Measurements from ENCODE around the gene TBC1D13.

Gene TBC1D13

GRCh38 chr9:128829477-128830251 is 42.6 kb downstream of the TBC1D13 start, which contains the start of gene SPOUT1:
SPOUT1 (minus strand) TSS chr9:128829794; CDS start chr9:128829780, 14 bp downstream.
- TF ChIP-seq CTCF (conservative IDR thresholded peaks at IDR 0.05; ENCODE audit: low read length), result no peak
- no peak for TF ChIP-seq EZH2phosphoT487 (IDR thresholded peaks at IDR 0.05; ENCODE audit: borderline replicate concordance)
- H4K20me1 ChIP-seq (ENCODE audit: insufficient read depth, low read length, poor library complexity, severe bottlenecking), result no peaks in the 10 kb centered on the region
- H3K9me2 ChIP-seq (replicated peaks; ENCODE audit: low read depth, low read length), result no peaks in the 10 kb centered on the region
- peak within 1 kb of the TSS; percentile 90 for H2AFZ ChIP-seq (ENCODE audit: low read length)
- peak within 1 kb of the TSS; percentile 93 for H3K4me3 ChIP-seq (ENCODE audit: low read length, poor library complexity, severe bottlenecking)
- peaks cover 7% of the 10 kb centered on the region; the same call in 1 of the 2 replicates for H3K36me3 ChIP-seq (ENCODE audit: insufficient read depth, low read length)
- H3F3A ChIP-seq (ENCODE audit: low read depth), result no peaks in the 10 kb centered on the region
- peak within 1 kb of the TSS; percentile 90 for H3K4me2 ChIP-seq (ENCODE audit: low read depth, low read length, poor library complexity, severe bottlenecking)
- H3K9ac ChIP-seq (ENCODE audit: low read depth, low read length, poor library complexity, severe bottlenecking), result peak within 1 kb of the TSS; percentile 88
- no peaks in the 10 kb centered on the region for H3K4me1 ChIP-seq (ENCODE audit: insufficient read depth, low read length, poor library complexity, severe bottlenecking)
- no peaks in the 10 kb centered on the region for H3K9me3 ChIP-seq (ENCODE audit: insufficient read depth, low read depth, low read length)
- no peaks in the 10 kb centered on the region for H3K27me3 ChIP-seq (ENCODE audit: insufficient read depth, low read length, poor library complexity, severe bottlenecking)
- peaks cover 12% of the 10 kb centered on the region for H3K79me2 ChIP-seq (ENCODE audit: insufficient read depth, low read length)

GRCh38 chr9:128833696-128834095 is 46.6 kb downstream of the TBC1D13 start:
- H3K4me1 ChIP-seq (ENCODE audit: insufficient read depth, low read length, poor library complexity, severe bottlenecking), result no peaks in the 10 kb centered on the region
- TF ChIP-seq CTCF (conservative IDR thresholded peaks at IDR 0.05; ENCODE audit: low read length), result no peak
- no peak for TF ChIP-seq EZH2phosphoT487 (IDR thresholded peaks at IDR 0.05; ENCODE audit: borderline replicate concordance)
- no peak overlapping the region for H3K4me2 ChIP-seq (ENCODE audit: low read depth, low read length, poor library complexity, severe bottlenecking)
- peaks cover 7% of the 10 kb centered on the region for H3K79me2 ChIP-seq (ENCODE audit: insufficient read depth, low read length)
- no peak overlapping the region for H3K4me3 ChIP-seq (ENCODE audit: low read length, poor library complexity, severe bottlenecking)
- no peaks in the 10 kb centered on the region for H3K9me3 ChIP-seq (ENCODE audit: insufficient read depth, low read depth, low read length)
- no peak overlapping the region for H2AFZ ChIP-seq (ENCODE audit: low read length)
- no peaks in the 10 kb centered on the region for H3K27me3 ChIP-seq (ENCODE audit: insufficient read depth, low read length, poor library complexity, severe bottlenecking)
- no peaks in the 10 kb centered on the region for H3K9me2 ChIP-seq (replicated peaks; ENCODE audit: low read depth, low read length)
- H4K20me1 ChIP-seq (ENCODE audit: insufficient read depth, low read length, poor library complexity, severe bottlenecking), result no peaks in the 10 kb centered on the region
- H3F3A ChIP-seq (ENCODE audit: low read depth), result no peaks in the 10 kb centered on the region
- no peaks in the 10 kb centered on the region for H3K36me3 ChIP-seq (ENCODE audit: insufficient read depth, low read length)
- H3K9ac ChIP-seq (ENCODE audit: low read depth, low read length, poor library complexity, severe bottlenecking), result no peak overlapping the region

- H2AFZ ChIP-seq (ENCODE audit: low read length), result no peak overlapping the region
Measured at GRCh38 chr9:128835246-128836210, 48.5 kb downstream of the TBC1D13 start.

More at GRCh38 chr9:128835246-128836210, 48.5 kb downstream of the TBC1D13 start:
- H3K4me2 ChIP-seq (ENCODE audit: low read depth, low read length, poor library complexity, severe bottlenecking), result no peak overlapping the region
- TF ChIP-seq CTCF (conservative IDR thresholded peaks at IDR 0.05; ENCODE audit: low read length), result no peak
- H3K36me3 ChIP-seq (ENCODE audit: insufficient read depth, low read length), result no peaks in the 10 kb centered on the region
- no peaks in the 10 kb centered on the region for H4K20me1 ChIP-seq (ENCODE audit: insufficient read depth, low read length, poor library complexity, severe bottlenecking)
- H3K9me2 ChIP-seq (replicated peaks; ENCODE audit: low read depth, low read length), result no peaks in the 10 kb centered on the region
- no peaks in the 10 kb centered on the region for H3K79me2 ChIP-seq (ENCODE audit: insufficient read depth, low read length)
- H3K9ac ChIP-seq (ENCODE audit: low read depth, low read length, poor library complexity, severe bottlenecking), result no peak overlapping the region
- H3K4me1 ChIP-seq (ENCODE audit: insufficient read depth, low read length, poor library complexity, severe bottlenecking), result no peaks in the 10 kb centered on the region
- no peaks in the 10 kb centered on the region for H3K27me3 ChIP-seq (ENCODE audit: insufficient read depth, low read length, poor library complexity, severe bottlenecking)
- H3F3A ChIP-seq (ENCODE audit: low read depth), result no peaks in the 10 kb centered on the region
- H3K4me3 ChIP-seq (ENCODE audit: low read length, poor library complexity, severe bottlenecking), result no peak overlapping the region
- no peaks in the 10 kb centered on the region for H3K9me3 ChIP-seq (ENCODE audit: insufficient read depth, low read depth, low read length)
